ENCODE data around the gene RNU2-1. TPM values are rescaled to one million over a fixed set of nuclear protein-coding genes. Genes with fewer than 3 reads are reported as not detected.
"Not testable (repeated sequence)": the region's sequence is repeated elsewhere in the genome, so short reads cannot be mapped to it uniquely, and the experiment has no call there.

RNU2-1 gene
- not detected in 2 replicates for total RNA-seq

DNA sequence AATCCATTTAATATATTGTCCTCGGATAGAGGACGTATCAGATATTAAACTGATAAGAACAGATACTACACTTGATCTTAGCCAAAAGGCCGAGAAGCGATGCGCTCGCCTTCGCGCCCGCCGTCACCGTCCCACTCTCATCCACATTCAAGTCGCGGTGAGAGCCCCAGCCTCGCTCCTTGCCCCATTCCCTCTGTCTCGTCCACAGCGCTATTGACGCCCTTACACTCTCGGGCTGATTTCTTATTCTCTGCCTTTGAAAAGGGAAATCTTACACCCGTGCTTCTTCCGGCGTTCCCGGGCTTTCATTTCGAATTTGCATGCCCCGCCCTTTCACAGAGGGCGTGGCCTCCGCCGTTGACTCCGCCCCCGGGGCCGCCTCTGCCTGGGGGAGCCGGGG is at the start of gene RNU2-1:
Gene RNU2-1, minus strand, starts transcription at position 101 of the 400 bp plus-strand sequence.
- DNase-seq (ENCODE audit: low read depth); H3K4me3 ChIP-seq (ENCODE audit: low read depth, low read length): not testable (repeated sequence)

DNA sequence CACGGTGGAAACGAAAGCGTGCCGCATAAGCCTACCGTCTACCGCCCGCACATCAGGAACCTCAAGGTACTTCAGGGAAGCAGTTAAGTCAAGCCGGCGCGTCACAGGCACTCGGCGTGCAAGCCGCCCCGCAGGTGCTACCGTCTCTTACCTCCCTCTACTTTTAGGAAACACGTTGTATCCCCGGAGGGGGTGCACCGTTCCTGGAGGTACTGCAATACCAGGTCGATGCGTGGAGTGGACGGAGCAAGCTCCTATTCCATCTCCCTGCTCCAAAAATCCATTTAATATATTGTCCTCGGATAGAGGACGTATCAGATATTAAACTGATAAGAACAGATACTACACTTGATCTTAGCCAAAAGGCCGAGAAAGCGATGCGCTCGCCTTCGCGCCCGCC is 39.1 kb upstream of the RNU2-1 start:
- DNase-seq (ENCODE audit: low read depth); H3K4me3 ChIP-seq (ENCODE audit: low read depth, low read length): not testable (repeated sequence)

DNA sequence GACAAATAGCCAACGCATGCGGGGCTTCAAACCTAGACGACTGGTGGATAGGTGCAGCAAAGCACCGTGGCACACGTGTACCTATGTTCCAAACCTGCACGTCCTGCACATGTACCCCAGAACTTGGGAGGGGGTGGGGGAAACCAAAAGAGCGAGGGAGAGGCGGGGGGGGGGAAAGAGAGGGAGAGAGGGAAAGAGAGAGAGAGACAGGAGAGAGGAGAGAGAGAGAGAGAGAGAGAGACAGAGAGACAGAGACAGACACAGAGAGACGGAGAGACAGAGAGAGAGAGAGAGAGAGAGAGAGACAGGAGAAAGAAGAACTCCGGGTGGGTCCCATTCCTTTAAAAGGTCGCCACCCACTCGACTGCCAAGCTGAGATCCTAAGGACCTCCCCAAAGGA is 38.7 kb upstream of the RNU2-1 start:
- H3K4me3 ChIP-seq (ENCODE audit: low read depth, low read length); DNase-seq (ENCODE audit: low read depth): not testable (repeated sequence)

DNA sequence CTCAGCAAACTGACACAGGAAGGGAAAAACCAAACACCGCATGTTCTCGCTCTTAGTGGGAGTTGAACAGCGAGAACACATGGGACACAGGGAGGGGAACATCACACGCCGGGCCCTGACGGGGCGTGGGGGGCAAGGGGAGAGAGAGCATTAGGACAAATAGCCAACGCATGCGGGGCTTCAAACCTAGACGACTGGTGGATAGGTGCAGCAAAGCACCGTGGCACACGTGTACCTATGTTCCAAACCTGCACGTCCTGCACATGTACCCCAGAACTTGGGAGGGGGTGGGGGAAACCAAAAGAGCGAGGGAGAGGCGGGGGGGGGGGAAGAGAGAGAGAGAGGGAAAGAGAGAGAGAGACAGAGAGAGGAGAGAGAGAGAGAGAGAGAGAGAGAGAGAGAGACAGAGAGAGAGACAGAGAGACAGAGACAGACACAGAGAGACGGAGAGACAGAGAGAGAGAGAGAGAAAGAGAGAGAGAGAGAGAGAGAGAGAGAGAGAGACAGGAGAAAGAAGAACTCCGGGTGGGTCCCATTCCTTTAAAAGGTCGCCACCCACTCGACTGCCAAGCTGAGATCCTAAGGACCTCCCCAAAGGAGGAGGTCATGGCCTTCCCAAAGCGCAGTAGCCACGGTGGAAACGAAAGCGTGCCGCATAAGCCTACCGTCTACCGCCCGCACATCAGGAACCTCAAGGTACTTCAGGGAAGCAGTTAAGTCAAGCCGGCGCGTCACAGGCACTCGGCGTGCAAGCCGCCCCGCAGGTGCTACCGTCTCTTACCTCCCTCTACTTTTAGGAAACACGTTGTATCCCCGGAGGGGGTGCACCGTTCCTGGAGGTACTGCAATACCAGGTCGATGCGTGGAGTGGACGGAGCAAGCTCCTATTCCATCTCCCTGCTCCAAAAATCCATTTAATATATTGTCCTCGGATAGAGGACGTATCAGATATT is 37.1 kb upstream of the RNU2-1 start:
- H3K4me3 ChIP-seq (ENCODE audit: low read depth, low read length); DNase-seq (ENCODE audit: low read depth): not testable (repeated sequence)

DNA sequence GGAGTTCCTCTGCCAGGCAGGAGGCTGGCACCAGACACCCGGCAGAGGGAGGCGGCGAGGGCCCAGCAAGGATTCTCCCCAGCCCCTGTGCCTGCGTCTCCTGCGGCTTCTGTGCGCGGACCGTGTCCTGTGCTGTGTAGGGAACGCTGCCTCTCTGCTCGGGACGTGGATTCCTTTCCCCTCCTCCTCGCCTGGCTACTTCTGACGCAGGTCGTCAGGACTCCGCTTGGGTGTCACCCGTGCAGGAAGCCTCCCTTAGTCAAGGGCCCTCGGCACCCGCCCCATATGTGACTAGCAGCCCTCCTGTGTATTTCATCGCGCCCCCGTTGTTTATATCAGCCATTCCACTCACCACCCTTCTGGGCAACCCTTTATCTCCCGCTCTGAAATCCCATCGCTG is 12.7 kb upstream of the RNU2-1 start:
- not testable (repeated sequence) for DNase-seq (ENCODE audit: low read depth); H3K4me3 ChIP-seq (ENCODE audit: low read depth, low read length)

DNA sequence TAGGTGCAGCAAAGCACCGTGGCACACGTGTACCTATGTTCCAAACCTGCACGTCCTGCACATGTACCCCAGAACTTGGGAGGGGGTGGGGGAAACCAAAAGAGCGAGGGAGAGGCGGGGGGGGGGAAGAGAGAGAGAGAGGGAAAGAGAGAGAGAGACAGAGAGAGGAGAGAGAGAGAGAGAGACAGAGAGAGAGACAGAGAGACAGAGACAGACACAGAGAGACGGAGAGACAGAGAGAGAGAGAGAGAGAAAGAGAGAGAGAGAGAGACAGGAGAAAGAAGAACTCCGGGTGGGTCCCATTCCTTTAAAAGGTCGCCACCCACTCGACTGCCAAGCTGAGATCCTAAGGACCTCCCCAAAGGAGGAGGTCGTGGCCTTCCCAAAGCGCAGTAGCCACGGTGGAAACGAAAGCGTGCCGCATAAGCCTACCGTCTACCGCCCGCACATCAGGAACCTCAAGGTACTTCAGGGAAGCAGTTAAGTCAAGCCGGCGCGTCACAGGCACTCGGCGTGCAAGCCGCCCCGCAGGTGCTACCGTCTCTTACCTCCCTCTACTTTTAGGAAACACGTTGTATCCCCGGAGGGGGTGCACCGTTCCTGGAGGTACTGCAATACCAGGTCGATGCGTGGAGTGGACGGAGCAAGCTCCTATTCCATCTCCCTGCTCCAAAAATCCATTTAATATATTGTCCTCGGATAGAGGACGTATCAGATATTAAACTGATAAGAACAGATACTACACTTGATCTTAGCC is 7.0 kb upstream of the RNU2-1 start:
- not testable (repeated sequence) for DNase-seq (ENCODE audit: low read depth); H3K4me3 ChIP-seq (ENCODE audit: low read depth, low read length)

DNA sequence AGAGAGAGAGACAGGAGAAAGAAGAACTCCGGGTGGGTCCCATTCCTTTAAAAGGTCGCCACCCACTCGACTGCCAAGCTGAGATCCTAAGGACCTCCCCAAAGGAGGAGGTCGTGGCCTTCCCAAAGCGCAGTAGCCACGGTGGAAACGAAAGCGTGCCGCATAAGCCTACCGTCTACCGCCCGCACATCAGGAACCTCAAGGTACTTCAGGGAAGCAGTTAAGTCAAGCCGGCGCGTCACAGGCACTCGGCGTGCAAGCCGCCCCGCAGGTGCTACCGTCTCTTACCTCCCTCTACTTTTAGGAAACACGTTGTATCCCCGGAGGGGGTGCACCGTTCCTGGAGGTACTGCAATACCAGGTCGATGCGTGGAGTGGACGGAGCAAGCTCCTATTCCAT is 5.8 kb upstream of the RNU2-1 start:
- not testable (repeated sequence) for H3K4me3 ChIP-seq (ENCODE audit: low read depth, low read length); DNase-seq (ENCODE audit: low read depth)

DNA sequence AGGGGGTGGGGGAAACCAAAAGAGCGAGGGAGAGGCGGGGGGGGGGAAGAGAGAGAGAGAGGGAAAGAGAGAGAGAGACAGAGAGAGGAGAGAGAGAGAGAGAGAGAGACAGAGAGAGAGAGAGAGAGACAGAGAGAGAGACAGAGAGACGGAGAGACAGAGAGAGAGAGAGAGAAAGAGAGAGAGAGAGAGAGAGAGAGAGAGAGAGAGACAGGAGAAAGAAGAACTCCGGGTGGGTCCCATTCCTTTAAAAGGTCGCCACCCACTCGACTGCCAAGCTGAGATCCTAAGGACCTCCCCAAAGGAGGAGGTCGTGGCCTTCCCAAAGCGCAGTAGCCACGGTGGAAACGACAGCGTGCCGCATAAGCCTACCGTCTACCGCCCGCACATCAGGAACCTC is 514 bp downstream of the RNU2-1 start:
- H3K4me3 ChIP-seq (ENCODE audit: low read depth, low read length); DNase-seq (ENCODE audit: low read depth): not testable (repeated sequence)

DNA sequence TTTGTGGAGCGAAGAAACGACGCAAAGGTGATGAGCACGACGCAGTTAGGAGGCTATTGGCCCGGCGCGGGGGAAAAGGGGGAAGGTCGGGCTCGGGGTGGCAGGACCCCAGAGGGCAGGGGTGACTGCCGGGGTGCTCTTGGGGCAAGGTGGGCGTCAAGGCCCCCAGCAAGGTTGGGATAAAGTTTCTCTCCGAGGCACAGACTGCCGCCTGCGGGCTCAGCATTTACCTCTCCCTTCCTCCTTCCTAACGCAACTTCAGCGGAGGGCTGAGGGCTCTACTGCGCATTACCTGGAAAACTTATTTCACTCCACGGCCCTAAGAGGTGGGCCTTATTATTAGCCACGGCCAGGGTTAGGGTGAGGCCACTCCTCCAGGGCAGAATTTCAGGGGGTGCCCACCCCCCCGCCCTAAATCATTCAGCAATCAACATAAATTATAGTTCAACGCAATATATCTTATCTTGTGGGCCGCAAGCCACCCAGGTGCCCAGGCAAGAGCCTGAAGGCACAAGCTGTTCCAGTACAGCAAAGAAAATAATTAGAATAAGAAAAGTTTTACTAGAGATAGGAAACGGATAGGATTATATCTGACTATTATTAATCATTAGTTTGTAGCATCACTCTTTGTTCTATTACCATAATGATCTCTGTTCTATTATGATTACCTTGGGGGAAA is 1.6 kb downstream of the RNU2-1 start:
- H3K4me3 ChIP-seq (ENCODE audit: low read depth, low read length) = peak overlapping the region; percentile 54
- DNase-seq (ENCODE audit: low read depth) = peak; percentile 6

DNA sequence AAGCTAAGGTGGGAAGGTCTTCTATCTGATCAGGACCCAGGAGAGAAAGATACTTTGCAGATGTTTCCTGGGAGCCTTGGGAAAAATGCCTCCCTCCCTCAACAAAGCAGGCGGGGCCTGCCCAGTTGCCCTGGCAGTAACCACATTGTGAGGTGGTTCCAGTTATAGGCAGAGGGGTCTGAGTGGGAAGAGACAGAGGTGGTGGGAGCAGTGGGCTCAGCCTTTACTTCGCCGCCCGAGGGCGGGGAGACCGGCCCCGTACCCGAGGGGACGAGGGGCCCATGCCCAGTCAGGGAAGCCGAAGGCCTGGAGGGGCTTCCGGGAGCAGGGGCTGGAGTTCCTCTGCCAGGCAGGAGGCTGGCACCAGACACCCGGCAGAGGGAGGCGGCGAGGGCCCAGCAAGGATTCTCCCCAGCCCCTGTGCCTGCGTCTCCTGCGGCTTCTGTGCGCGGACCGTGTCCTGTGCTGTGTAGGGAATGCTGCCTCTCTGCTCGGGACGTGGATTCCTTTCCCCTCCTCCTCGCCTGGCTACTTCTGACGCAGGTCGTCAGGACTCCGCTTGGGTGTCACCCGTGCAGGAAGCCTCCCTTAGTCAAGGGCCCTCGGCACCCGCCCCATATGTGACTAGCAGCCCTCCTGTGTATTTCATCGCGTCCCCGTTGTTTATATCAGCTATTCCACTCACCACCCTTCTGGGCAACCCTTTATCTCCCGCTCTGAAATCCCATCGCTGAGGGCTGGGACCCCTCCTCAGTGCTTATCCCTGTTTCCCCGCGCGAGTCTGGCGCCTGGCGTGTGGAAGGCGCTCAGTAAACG is 2.4 kb downstream of the RNU2-1 start:
- peak overlapping the region; percentile 54 for H3K4me3 ChIP-seq (ENCODE audit: low read depth, low read length)
- not testable (repeated sequence) for DNase-seq (ENCODE audit: low read depth)

DNA sequence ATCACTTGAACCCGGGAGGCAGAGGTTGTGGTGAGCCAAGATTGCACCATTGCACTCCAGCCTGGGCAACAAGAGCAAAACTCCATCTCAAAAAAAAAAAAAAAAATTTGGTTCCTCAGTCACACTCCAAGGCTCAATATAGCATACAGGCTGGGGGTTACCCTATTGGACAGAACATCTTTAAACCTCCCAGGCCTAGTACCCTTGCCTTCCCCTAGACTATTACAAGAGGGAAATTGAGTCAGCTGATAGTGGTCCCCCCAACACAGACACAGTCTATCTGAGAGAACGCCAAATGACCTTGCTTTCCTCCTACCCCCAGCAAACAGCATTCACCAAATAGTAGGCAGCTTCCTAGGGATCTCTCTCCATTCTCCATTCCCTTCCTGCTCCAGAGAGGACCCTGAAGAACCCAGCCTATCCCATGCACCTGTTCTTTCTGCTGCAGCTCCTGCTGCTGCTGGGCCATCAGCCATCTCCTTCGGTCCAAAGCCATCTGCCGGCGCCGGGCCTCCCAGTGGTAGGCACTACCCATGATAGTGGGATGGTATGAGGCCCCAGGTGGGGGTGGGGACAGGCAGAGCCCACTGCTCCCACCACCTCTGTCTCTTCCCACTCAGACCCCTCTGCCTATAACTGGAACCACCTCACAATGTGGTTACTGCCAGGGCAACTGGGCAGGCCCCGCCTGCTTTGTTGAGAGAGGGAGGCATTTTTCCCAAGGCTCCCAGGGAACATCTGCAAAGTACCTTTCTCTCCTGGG is 5.6 kb downstream of the RNU2-1 start, which contains the start of gene CCDC200:
Gene CCDC200, minus strand, starts transcription at position 604 of the 763 bp plus-strand sequence. Its CDS starts 69 bp downstream, at position 535.
- DNase-seq (ENCODE audit: low read depth) = not testable (repeated sequence)

DNA sequence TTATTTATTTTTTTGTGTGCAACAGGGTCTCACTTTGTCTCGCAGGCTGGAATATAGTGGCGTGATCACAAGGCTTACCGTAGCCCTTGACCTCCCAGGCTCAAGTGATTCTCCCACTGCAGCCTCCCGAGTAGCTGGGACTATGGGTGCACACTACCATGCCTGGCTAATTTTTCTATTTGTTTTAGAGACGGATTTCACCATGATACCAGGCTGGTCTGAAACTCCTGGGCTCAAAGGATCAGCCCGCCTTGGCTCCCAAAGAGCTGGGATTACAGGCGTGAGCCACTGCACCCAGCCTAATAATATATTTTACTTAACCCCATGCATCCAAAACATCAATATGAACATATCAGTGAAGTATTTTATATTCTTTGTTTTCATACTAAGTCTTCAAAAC is 7.4 kb downstream of the RNU2-1 start:
- TF ChIP-seq, protein P1, sequence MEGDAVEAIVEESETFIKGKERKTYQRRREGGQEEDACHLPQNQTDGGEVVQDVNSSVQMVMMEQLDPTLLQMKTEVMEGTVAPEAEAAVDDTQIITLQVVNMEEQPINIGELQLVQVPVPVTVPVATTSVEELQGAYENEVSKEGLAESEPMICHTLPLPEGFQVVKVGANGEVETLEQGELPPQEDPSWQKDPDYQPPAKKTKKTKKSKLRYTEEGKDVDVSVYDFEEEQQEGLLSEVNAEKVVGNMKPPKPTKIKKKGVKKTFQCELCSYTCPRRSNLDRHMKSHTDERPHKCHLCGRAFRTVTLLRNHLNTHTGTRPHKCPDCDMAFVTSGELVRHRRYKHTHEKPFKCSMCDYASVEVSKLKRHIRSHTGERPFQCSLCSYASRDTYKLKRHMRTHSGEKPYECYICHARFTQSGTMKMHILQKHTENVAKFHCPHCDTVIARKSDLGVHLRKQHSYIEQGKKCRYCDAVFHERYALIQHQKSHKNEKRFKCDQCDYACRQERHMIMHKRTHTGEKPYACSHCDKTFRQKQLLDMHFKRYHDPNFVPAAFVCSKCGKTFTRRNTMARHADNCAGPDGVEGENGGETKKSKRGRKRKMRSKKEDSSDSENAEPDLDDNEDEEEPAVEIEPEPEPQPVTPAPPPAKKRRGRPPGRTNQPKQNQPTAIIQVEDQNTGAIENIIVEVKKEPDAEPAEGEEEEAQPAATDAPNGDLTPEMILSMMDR (IDR thresholded peaks at IDR 0.05; ENCODE audit: insufficient read depth, low read depth, low read length) = no peak
- no peak overlapping the region for H3K4me3 ChIP-seq (ENCODE audit: low read depth, low read length)
- no peak for DNase-seq (ENCODE audit: low read depth)

More for the DNA sequence above, 5.6 kb downstream of the RNU2-1 start, which contains the start of gene CCDC200:
- H3K4me3 ChIP-seq (ENCODE audit: low read depth, low read length) = not testable (repeated sequence)

Data from fibroblast of villous mesenchyme (primary cell).